IgD-negative memory B cell (primary cell): ENCODE data around the gene STEAP1B. TPM values are rescaled to one million over a fixed set of nuclear protein-coding genes. Genes with fewer than 3 reads are reported as not detected.
A peak's percentile ranks its signal among the peaks of the same experiment; 100 is the strongest.
"Not testable (repeated sequence)": the region's sequence is repeated elsewhere in the genome, so short reads cannot be mapped to it uniquely, and the experiment has no call there.

Experiments
- H3K27ac Mint-ChIP-seq, 3 donors: one replicate each; pipeline ENCODE4 v1.8.0; 2020 to 2022; ENCODE audit warnings: mild to moderate bottlenecking in 3 of 3, mixed read lengths in 3 of 3, moderate library complexity in 1 of 3
- H3K27me3 Mint-ChIP-seq: one replicate; pipeline ENCODE4 v1.8.0; 2021; ENCODE audit warnings: mixed read lengths
- H3K36me3 Mint-ChIP-seq: one replicate; pipeline ENCODE4 v1.8.0; 2020; ENCODE audit warnings: mild to moderate bottlenecking, mixed read lengths
- H3K4me1 Mint-ChIP-seq, 3 donors: one replicate each; pipeline ENCODE4 v1.8.0; 2020 to 2022; ENCODE audit warnings: mixed read lengths in 3 of 3, mild to moderate bottlenecking in 1 of 3
- H3K4me3 Mint-ChIP-seq, 4 donors: one replicate each; pipeline ENCODE4 v1.8.0; 2020 to 2022; ENCODE audit warnings: mild to moderate bottlenecking in 4 of 4, mixed read lengths in 4 of 4, moderate library complexity in 3 of 4
- H3K9me3 Mint-ChIP-seq, 3 donors: one replicate each; pipeline ENCODE4 v1.8.0; 2020 to 2021; ENCODE audit warnings: mixed read lengths in 3 of 3, mild to moderate bottlenecking in 1 of 3
- polyA plus RNA-seq: library from polyadenylated mRNA; unstranded; fragments of 300-500 nt; fragmentation: Illumina TruSeq; gene quantifications from one replicate; pipeline ENCODE4 v1.2.3, GENCODE V29; 2021

The STEAP1B gene
- polyA plus RNA-seq, 1 donor from 2014 or later, result 3.4 TPM

GRCh38 chr7:22452142-22452959 is 47.6 kb downstream of the STEAP1B start:
- Mint-ChIP-seq H3K4me1 (peaks cover 0 to 16% (median 9%) of the 10 kb centered on the region in 3 donors), H3K9me3 (no peaks in the 10 kb centered on the region), H3K36me3 (peaks cover 1% of the 10 kb centered on the region), H3K4me3 (peak overlapping the region in 2 of 4 donors; percentile 25 to 68), H3K27me3 (peaks cover 28% of the 10 kb centered on the region), H3K27ac (no peak overlapping the region)

DNA sequence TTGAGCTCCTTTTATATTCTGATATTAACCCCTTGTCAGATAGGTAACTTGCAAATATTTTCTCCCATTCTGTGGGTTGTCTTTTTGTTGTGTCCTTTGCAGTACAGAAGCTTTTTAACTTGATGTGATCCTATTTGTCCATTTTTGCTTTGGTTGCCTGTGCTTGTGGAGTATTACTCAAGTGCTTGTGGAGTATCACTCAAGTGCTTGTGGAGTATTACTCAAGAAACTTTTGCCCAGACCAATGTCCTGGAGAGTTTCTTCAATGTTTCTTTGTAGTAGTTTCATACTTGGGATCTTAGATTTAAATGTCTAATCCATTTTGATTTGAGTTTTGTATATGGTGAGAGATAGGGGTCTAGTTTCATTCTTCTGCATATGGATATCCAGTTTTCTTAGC is 50.0 kb downstream of the STEAP1B start:
- H3K4me3 Mint-ChIP-seq, H3K36me3 Mint-ChIP-seq, H3K9me3 Mint-ChIP-seq: not testable (repeated sequence)
- H3K4me1 Mint-ChIP-seq, result peaks cover 10 to 26% (median 20%) of the 10 kb centered on the region in 3 donors
- peak overlapping the region in 1 of 3 donors; percentile 14 for H3K27ac Mint-ChIP-seq
- peaks cover 26% of the 10 kb centered on the region for H3K27me3 Mint-ChIP-seq

DNA sequence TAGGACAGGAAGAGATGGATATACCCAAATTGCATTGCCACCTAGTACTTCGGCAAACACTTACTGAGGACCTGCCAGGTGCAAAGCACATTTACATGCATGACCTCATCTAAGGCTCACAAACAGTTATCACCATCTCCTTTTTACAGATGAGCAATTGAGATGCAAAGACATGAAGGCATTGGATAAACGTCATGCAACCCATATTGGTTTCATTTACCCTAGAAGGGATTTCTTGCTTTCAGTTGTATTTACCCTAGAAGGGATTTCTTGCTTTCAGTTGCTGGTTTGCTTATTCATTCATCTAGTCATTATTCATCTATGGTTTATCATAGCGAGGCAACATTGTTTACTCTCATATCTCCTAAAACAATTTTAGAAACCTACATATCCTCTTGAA is 52.2 kb downstream of the STEAP1B start:
- H3K27me3 Mint-ChIP-seq, result peaks cover 17% of the 10 kb centered on the region
- H3K4me3 Mint-ChIP-seq, result no peak overlapping the region
- peaks cover 17 to 36% (median 24%) of the 10 kb centered on the region in 3 donors for H3K4me1 Mint-ChIP-seq

GRCh38 chr7:22447008-22447407 is 53.0 kb downstream of the STEAP1B start:
- Mint-ChIP-seq H3K36me3 (no peaks in the 10 kb centered on the region), H3K4me1 (peaks cover 17 to 31% (median 22%) of the 10 kb centered on the region in 3 donors), H3K4me3 (no peak overlapping the region), H3K27me3 (peaks cover 10% of the 10 kb centered on the region), H3K9me3 (no peaks in the 10 kb centered on the region), H3K27ac (no peak overlapping the region)

More for the DNA sequence above, 52.2 kb downstream of the STEAP1B start:
- peaks cover 1% of the 10 kb centered on the region for H3K36me3 Mint-ChIP-seq
- no peaks in the 10 kb centered on the region for H3K9me3 Mint-ChIP-seq
- no peak overlapping the region for H3K27ac Mint-ChIP-seq

DNA sequence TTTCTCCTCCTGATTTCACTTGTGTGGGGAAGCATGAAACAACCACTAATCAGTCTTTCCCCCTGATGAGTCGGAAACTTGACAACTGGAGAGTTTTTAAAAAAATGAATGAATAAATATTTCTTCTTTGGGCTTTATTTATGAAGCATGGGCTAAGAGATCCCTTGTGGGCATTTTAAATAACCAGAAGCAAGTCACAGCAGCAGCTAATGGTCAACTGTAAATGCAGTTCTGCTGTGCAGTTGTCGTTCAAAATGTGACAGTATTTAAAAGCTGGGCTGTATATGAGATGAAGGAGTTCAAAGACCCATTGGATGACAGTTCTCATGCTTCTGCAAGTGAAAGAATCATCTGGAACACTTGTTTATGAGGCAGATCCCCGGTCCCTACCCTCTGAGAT is 54.1 kb downstream of the STEAP1B start:
- no peaks in the 10 kb centered on the region for H3K9me3 Mint-ChIP-seq
- H3K27me3 Mint-ChIP-seq, result peaks cover 8% of the 10 kb centered on the region
- peaks cover 17 to 31% (median 22%) of the 10 kb centered on the region in 3 donors for H3K4me1 Mint-ChIP-seq
- H3K27ac Mint-ChIP-seq, result no peak overlapping the region
- H3K4me3 Mint-ChIP-seq, result peak overlapping the region in 1 of 4 donors; percentile 41
- H3K36me3 Mint-ChIP-seq, result no peaks in the 10 kb centered on the region

GRCh38 chr7:22445140-22445743 is 54.7 kb downstream of the STEAP1B start:
- peak overlapping the region in 3 of 4 donors; percentile 31 to 64 (median 49) for H3K4me3 Mint-ChIP-seq
- peak overlapping the region in 2 of 3 donors; percentile 5 to 42 for H3K27ac Mint-ChIP-seq
- peaks cover 8% of the 10 kb centered on the region for H3K27me3 Mint-ChIP-seq
- H3K4me1 Mint-ChIP-seq, result peaks cover 17 to 31% (median 22%) of the 10 kb centered on the region in 3 donors
- H3K9me3 Mint-ChIP-seq, result no peaks in the 10 kb centered on the region
- H3K36me3 Mint-ChIP-seq, result no peaks in the 10 kb centered on the region

DNA sequence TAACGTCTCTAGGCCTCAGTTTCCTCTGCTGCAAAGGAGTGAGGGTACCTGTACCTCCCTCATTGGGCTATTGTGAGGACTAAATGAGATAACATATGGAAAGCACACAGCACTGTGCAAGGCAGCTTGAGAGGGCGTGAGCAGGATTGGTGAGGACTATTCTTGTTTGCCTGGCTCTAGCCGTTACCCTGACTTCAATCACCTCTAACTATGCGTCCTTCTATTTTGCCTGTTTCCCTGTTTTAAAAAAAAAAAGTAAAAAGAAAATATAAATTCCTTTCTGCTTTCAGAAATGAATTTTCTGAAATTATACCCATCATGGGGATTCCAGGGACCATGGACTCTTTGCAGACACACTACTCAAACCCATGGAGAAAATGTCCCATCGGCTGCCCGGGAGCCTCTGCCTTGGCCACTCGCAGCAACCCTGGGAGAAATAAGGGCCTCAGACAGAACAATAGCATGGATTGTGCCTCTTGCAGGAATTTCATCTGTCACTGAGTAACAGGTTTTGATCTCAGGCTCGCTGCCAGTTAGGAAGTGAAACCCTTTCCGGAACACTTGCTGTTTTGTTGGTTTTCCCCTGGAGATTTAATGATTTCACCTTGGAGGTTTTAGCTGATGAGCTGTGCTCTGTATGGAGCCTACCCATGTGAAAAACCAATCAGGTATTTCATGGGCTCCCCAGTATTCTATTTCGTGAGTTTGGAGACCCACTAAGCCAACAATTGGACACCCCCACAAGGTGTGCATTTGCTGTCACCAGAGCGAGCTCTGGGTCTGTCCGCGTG is 55.6 kb downstream of the STEAP1B start:
- Mint-ChIP-seq H3K4me3 (peak overlapping the region in 1 of 4 donors; percentile 63), H3K4me1 (peaks cover 17 to 31% (median 22%) of the 10 kb centered on the region in 3 donors), H3K27ac (no peak overlapping the region)

GRCh38 chr7:22443370-22444180 is 56.4 kb downstream of the STEAP1B start:
- Mint-ChIP-seq H3K27ac (no peak overlapping the region), H3K27me3 (peaks cover 8% of the 10 kb centered on the region), H3K4me3 (peak overlapping the region in 1 of 4 donors; percentile 10), H3K4me1 (peaks cover 17 to 31% (median 25%) of the 10 kb centered on the region in 3 donors), H3K9me3 (no peaks in the 10 kb centered on the region), H3K36me3 (no peaks in the 10 kb centered on the region)

More for the DNA sequence above, 55.6 kb downstream of the STEAP1B start:
- Mint-ChIP-seq H3K9me3 (no peaks in the 10 kb centered on the region), H3K27me3 (peaks cover 8% of the 10 kb centered on the region), H3K36me3 (no peaks in the 10 kb centered on the region)

DNA sequence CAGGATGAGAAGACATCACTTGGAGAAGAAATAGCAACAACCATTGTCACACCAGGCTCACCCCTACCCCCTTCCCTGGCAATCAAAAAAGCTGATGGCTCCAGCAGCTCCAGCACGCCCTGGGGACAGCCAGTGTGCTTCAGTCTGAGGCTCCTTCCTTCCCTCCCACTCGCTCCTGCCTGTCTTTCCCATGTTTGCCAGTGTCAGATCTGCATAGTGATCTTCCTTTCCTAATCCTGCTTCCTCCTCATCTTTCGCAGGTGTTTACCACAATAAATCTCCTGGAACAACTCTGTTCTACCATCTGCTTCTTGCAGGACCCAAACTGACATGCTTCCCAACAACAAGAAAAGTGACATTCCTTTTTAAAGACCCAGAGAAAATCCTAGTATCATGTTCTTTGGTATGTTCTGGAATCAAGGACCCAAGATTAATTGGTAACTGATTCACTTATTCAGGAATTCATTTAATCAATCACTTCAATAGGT is 57.1 kb downstream of the STEAP1B start:
- H3K9me3 Mint-ChIP-seq, result peaks cover 0 to 2% (median 0%) of the 10 kb centered on the region in 3 donors
- H3K27me3 Mint-ChIP-seq, result peaks cover 6% of the 10 kb centered on the region
- H3K27ac Mint-ChIP-seq, result no peak overlapping the region
- no peaks in the 10 kb centered on the region for H3K36me3 Mint-ChIP-seq
- no peak overlapping the region for H3K4me3 Mint-ChIP-seq
- peaks cover 17 to 29% (median 24%) of the 10 kb centered on the region in 3 donors for H3K4me1 Mint-ChIP-seq

DNA sequence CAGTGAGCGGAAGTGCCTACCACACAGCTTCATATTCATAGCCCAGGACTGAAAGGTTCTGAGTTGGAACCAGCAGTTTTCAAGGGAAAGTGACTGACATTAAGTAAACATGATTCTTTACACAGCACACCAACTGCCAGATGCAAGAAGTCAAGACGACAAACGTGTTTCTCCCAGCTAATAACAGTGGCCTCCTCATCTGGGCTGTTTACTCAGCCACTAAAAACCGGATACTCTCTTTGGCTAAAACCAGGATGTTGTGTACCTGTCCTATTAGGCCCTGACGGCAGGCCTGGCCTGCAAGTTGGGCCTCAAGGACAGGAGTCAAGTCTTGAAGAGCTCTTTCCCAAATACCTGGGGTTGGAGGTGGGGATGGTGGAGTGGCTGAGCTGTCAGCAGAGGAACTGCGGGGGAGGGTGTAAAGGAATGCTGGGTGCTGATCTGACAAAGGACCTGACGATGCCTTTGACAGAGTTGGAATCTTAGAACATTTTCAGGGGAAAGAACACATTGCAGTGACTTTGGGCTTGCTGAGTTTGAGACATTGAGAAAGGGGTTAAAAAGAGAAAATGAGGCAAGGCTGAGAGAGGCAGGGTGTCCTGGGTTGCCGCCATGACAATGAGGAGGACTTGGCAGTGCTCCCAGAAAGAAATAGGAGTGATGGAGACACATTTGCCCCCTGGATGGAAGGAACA is 57.7 kb downstream of the STEAP1B start:
- Mint-ChIP-seq H3K36me3 (no peaks in the 10 kb centered on the region), H3K4me3 (no peak overlapping the region), H3K9me3 (peaks cover 0 to 2% (median 0%) of the 10 kb centered on the region in 3 donors), H3K27me3 (peaks cover 5% of the 10 kb centered on the region), H3K27ac (no peak overlapping the region), H3K4me1 (peaks cover 17 to 26% (median 21%) of the 10 kb centered on the region in 3 donors)

- Mint-ChIP-seq H3K4me3 (no peak overlapping the region), H3K27me3 (peaks cover 5% of the 10 kb centered on the region), H3K27ac (no peak overlapping the region), H3K36me3 (no peaks in the 10 kb centered on the region), H3K4me1 (peaks cover 17 to 26% (median 22%) of the 10 kb centered on the region in 3 donors), H3K9me3 (peaks cover 0 to 2% (median 0%) of the 10 kb centered on the region in 3 donors)
These were observed 58.8 kb downstream of the STEAP1B start for GRCh38 chr7:22441157-22441556.

DNA sequence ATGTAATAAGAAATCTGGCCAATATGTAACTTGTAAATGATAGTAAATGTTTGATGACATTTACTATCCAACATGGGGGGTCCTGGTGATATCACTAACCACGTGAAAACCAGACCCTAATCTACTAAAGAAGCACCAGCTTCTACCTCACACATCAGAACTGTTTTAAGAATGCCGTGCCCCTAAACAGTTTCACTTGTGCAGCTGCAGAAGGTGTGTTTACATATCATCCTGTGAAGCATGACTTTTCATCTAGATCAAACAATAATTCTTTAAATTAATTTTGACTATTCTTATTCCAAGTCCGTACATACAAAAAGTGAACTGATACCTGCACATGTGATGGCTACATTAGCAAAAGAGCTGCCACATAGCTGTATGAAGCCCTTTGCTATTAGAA is 61.0 kb downstream of the STEAP1B start:
- Mint-ChIP-seq H3K36me3 (no peaks in the 10 kb centered on the region), H3K4me1 (peaks cover 7 to 14% (median 8%) of the 10 kb centered on the region in 3 donors), H3K4me3 (no peak overlapping the region), H3K27ac (no peak overlapping the region), H3K27me3 (no peaks in the 10 kb centered on the region), H3K9me3 (peaks cover 0 to 2% (median 0%) of the 10 kb centered on the region in 3 donors)

- Mint-ChIP-seq H3K4me1 (peaks cover 0 to 14% (median 5%) of the 10 kb centered on the region in 3 donors), H3K27ac (peak overlapping the region in 1 of 3 donors; percentile 28)
- not testable (repeated sequence) for H3K4me3 Mint-ChIP-seq, H3K36me3 Mint-ChIP-seq, H3K27me3 Mint-ChIP-seq, H3K9me3 Mint-ChIP-seq
These were observed 63.4 kb downstream of the STEAP1B start for GRCh38 chr7:22436552-22436951.
